NCI-H774 (cell line): ENCODE data around the gene CD300C.
"Not testable (repeated sequence)": the region's sequence is repeated elsewhere in the genome, so short reads cannot be mapped to it uniquely, and the experiment has no call there.

ENCODE experiments used
- DNase-seq: peaks from one replicate; lab custom pipeline; 2025; lab: John Stamatoyannopoulos, UW

CD300C gene

GRCh38 chr17:74531231-74531761 is 14.6 kb downstream of the CD300C start, which contains the start of gene CD300LB:
CD300LB (minus strand) TSS chr17:74531475; CDS start chr17:74531350, 125 bp downstream.
- DNase-seq = no peak

- DNase-seq = no peak
Observed at GRCh38 chr17:74530831-74531150, 15.1 kb downstream of the CD300C start.

GRCh38 chr17:74529243-74529642 is 16.7 kb downstream of the CD300C start:
- DNase-seq = no peak

- no peak for DNase-seq
Observed at GRCh38 chr17:74528491-74529199, 17.3 kb downstream of the CD300C start.

DNA sequence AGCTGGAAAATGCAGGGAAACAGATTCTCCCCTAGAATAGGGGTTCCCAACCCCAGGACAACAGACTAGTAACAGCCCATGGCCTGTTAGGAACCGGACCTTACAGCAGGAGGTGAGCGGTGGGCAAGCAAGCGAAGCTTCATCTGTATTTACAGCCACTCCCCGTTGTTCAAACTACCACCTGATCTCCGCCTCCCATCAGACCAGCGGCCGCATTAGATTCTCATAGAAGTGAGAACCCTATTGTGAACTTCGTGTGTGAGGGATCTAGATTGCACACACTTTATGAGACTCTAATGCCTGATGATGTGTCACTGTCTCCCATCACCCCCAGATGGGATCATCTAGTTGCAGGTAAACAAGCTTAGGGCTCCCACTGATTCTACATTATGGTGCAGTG is 18.2 kb downstream of the CD300C start:
- no peak for DNase-seq

DNA sequence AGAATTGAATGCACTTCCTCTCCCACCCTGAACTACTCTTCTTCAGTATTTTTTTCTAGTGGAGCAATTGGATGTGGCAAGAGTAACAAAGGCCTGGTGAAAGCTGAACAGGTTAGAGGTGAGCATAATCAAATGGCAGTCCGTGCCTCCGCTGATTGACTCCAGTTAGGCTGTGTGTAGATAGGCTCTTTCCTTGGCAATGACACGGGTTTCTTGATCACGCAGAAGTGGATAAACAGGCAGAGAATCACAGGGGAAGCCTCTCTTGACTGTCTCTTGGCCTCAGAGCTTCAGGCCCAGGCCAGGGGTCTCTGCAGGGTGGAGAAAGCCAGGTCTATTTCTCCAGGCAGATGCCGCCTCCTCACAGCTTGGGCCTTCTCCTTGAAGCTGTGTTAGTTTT is 18.8 kb downstream of the CD300C start:
- no peak for DNase-seq

DNA sequence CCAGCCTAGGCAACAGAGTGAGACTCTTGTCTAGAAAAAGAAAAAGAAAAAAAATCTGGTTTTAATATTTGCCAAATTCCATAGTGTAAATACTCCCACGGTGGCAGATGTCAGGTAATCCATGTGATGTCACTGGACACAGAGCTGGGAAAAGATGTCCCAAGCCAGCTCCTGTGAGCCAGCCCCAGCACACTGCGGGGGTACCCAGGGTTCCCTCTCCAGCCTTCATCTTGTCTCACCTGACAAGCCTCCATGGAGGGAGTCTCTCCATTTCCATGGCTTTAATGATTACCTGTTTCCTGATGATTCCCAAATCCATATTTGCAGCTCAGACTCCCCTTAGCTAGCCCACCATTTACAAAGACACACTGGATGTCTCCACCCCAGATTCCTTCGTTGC is 19.2 kb downstream of the CD300C start:
- DNase-seq = no peak

DNA sequence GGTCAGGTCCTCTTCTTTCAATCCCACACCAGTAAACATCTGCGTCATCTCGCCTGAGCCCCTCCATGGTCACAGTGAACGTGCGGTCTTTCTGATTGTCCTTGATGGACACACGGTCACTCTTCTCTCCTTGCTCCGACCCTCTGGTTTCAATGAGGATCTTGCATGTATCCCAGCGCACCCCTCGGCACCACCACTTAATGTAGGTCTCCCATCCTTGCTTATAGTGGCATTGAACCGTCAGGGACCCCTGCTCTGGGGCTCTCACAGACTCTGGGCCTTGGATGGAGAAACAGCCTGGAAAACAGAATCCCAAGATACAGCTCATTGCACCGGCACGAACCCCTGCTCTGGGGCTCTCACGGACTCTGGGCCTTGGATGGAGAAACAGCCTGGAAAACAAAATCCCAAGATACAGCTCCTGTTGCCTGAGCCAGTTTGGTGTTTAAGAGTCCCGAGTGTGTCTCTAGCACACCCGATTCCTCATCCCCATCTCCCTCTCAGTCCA is 20.1 kb downstream of the CD300C start:
- DNase-seq = no peak

DNA sequence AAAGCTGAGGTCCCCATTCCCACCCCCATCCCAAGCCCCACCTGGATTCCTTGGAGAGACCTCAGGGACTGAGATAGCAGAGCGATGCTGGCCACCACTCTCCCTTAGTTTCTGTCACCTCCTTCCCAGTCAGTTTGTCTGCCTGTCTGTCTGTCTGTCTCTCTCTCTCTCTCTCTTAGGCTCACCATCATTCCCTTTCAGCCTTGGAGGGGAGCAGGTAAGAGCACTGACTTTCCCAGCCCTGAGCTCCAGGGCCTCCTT is 20.5 kb downstream of the CD300C start:
- DNase-seq = no peak

DNA sequence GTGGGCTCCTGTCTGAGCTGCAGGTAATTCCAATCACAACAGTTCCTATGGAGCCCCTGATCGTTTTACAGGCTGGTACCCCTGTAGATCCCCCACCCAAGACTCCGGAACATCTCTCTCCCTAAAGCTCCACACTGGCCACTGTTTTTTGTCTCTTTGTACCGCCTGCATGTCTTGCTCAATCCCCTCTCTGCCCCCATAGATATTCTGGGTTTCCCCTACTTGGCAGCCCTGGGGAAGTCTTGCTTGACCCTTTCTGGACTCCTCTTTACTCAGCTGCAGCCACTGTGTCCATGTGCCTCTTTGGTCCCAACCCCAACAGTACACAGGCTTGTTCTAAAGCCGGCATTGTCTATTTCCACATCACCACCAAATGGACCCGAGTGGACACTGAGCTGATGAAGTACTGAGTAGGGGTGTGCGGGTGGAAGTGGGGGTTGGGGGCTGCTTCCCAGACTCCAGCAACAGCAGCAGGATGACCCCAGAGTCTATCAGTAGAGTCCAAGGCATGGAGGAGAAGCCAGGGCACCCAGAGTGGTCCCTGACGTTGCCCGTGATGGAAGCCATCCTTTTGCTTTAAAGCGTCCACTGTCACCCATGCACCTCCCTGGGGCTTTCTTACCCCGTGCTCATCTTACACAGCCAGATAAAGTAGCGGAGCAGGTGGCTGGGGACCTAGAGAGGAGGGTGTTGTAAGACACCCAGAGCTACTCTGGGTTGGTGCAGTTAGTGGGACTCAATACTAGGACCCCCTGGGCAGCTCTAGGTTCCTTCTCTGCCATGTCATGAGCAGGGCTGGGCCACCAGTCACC is 21.1 kb downstream of the CD300C start:
- no peak for DNase-seq

DNA sequence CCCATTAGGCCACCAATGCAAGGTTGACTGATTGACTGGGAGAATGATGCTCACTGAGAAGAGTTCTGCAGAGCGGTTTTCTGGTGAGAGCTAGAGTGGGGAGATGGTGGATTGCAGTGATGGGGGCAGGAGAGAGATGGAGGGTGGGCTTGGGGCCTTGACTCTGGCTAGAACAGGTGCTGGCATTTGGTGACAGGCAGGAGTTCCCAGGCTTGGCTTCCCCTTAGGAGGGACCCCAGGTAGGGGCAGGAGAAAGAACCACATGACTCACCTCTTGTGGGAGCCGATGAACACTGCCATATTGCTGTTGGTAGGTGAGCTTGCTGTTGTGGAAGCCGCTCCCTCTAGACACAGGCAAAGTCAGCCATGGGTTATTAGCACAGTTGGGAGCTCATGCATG is 22.6 kb downstream of the CD300C start:
- no peak for DNase-seq

GRCh38 chr17:74522381-74523105 is 23.4 kb downstream of the CD300C start:
- no peak for DNase-seq

GRCh38 chr17:74521701-74522201 is 24.2 kb downstream of the CD300C start:
- no peak for DNase-seq

DNA sequence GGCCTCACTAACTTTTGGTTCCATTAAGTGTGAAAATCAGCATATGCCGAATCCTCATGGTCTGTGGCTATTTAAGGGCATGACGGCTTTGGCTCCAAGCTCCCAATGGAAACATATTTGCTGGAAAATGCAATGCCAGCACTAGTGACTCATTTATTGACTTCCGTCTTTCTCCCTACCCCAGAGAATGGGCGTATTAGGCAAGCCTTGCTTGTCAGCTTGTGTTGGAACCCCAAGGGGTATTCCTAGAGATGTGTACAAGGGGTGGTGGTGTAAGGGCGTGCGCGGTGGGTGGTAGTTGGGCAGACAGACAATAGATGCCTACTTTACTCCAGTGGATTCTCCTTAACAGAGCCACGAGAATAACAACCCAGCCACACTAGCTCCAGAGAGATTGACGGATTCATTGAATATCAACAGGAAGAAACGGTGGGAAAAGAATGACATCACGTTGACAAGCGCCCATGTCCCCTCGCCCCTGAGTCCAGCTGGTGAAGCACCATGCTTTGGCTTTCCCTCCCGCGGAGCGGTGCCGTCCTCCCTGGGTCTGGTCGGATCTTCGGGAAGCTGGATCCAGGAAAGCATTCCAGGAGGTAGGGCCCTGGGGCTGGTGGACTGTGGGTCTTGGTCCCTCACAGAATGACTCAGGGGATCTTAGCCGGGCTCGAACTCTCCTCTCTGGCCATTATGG is 25.0 kb downstream of the CD300C start:
- DNase-seq = no peak

DNA sequence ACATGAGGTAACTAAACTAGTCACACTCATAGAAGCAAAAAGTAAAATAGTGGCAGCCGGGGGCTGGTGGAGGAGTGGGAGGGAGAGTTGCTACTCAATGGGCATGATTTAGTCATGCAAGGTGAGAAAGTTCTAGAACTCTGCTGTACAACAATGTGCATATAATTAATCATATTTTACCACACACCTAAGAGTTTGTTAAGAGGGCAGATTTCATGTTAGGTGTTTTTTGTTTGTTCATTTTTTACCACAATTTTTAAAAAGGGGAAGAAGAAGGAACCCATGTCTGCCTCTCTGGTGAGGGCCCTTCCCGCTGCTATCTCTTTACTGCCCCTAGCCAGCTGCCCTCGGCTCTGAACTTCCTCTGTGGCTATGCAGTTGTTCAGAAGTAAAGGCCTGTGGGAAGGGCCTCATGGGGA is 25.9 kb downstream of the CD300C start:
- DNase-seq = no peak

DNA sequence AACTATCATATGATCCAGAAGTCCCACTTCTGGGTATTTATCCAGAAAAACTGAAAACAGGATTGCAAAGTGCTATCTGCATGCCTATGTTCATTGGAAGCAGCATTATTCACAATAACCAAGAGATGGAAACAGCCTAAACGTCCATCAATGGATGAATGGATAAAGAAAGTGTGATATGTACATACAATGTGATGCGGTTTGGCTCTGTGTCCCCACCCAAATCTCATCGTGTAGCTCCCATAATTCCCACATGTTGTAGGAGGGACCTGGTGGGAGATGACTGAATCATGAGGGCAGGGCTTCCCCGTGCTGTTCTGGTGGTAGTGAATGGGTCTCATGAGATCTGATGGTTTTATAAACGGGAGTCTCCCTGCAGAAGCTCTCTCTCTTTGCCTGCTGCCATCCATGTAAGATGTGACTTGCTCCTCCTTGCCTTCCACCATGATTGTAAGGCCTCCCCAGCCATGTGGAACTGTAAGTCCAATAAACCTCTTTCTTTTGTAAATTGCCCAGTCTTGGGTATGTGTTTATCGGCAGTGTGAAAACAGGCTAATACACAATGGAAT is 27.4 kb downstream of the CD300C start:
- not testable (repeated sequence) for DNase-seq

GRCh38 chr17:74516561-74517328 is 29.2 kb downstream of the CD300C start:
- DNase-seq = no peak

DNA sequence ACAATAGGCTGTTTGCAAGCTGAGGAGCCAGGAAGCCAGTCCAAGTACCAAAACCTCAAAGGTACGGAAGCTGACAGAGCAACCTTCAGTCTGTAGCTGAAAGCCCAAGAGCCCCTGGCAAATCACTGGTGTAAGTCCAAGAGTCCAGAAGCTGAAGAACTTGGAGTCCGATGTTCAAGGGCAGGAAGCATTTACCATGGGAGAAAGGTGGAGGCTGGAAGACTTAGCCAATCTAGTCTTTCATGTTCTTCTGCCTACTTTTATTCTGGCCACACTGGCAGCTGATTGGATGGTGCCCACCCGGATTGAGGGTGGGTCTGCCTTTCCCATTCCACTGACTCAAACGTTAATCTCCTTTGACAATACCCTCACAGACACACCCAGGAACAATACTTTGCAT is 30.0 kb downstream of the CD300C start:
- DNase-seq = no peak

DNA sequence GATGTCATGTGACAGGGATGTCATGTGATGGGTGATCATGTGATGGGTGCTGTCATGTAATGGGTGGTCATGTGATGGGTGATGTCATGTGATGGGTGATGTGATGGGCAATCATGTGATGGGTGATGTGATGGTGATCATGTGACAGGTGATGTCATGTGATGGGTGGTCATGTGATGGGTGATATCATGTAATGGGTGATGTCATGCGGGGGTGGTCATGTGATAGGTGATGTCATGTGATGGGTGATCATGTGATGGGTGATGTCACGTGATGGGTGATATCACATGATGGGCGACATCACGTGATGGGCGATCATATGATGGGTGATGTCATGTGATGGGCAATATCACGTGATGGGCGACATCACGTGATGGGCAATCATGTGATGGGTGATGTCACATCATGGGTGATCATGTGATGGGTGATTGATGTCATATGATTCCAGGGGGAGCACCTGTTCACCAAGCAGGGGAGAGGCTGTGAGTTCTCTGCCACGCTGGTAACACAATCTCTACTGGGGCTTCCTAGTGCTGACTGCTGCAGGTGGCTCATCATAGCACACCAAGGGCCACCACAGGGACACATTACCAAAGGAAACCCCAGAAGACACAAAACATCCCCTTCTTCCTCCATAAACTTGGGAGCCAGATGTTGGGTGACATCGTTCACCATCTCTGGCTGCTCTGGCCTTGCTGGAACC is 31.1 kb downstream of the CD300C start:
- no peak for DNase-seq

GRCh38 chr17:74513987-74514631 is 31.8 kb downstream of the CD300C start:
- no peak for DNase-seq
